Activated naive CD4-positive, alpha-beta T cell treated with Interleukin-2 at 50 U/mL for 16 hours (primary cell): ENCODE measurements around the gene CASK.

Experiments used
- DNase-seq: peaks from one replicate; pipeline ENCODE4 v3.0.0-alpha.2; 2020

CASK gene, protein sequence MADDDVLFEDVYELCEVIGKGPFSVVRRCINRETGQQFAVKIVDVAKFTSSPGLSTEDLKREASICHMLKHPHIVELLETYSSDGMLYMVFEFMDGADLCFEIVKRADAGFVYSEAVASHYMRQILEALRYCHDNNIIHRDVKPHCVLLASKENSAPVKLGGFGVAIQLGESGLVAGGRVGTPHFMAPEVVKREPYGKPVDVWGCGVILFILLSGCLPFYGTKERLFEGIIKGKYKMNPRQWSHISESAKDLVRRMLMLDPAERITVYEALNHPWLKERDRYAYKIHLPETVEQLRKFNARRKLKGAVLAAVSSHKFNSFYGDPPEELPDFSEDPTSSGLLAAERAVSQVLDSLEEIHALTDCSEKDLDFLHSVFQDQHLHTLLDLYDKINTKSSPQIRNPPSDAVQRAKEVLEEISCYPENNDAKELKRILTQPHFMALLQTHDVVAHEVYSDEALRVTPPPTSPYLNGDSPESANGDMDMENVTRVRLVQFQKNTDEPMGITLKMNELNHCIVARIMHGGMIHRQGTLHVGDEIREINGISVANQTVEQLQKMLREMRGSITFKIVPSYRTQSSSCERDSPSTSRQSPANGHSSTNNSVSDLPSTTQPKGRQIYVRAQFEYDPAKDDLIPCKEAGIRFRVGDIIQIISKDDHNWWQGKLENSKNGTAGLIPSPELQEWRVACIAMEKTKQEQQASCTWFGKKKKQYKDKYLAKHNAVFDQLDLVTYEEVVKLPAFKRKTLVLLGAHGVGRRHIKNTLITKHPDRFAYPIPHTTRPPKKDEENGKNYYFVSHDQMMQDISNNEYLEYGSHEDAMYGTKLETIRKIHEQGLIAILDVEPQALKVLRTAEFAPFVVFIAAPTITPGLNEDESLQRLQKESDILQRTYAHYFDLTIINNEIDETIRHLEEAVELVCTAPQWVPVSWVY

DNA sequence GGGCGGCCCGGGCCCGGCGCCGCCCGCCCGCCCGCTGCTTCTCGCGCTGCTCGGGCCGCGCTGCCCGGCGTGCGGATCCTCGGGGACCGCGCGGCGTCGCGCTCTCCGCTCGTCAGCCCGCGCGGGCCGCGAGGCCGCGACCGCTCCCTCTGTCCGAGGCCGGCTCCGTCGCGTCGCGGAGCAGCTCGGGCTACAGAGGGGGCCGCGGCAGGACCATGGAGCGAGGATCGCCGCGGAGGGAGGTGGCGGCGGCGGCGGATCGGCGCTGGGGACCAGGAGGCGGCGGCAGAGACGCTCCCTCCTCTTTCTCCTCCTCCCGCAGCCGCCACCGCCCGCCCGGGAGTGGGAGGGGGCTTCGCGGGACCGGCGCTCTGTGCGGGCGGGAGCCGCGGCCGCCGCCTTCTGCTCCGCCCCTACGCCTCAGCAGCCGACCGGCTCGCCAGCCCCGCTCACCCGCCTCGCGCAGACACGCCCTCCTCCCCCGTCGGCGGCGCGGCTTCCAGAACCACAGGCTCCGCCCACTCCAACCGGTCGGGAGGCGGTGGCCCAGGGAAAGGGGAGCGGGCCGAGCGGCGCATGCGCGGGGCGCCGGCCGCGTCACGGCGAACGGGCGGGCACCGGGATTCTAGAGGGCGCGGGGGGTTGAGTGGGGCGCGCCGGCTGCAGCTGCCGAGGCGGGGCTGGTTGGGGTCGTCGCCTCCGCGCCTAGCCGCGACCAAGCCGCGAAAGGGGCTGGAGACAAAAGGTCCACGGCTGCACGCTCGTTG is at the start of gene CASK:
CASK (minus strand) TSS at position 344 of the 767 bp plus-strand sequence. CDS start 566 bp downstream, outside the sequence.
- DNase-seq = peak; percentile 90

DNA sequence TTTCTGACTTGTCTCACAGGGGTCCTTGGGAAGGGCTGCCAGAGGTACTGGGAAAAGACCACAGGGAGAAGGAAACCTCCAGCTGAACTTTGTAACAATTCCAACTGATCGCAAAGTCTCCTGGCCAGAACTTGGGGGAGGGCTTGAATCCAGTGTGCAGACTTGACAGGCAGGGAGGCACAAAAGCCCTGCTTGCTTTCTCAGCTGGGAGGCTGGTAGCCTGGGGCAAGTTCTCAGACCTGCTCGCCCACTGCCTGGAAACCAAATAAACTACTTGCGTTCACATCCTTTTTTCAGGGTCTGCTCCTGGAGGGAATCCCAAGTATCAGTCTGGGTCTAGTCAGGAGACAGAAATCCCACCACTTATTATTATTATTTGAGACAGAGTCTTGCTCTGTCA is 48.0 kb upstream of the CASK start:
- DNase-seq = no peak

DNA sequence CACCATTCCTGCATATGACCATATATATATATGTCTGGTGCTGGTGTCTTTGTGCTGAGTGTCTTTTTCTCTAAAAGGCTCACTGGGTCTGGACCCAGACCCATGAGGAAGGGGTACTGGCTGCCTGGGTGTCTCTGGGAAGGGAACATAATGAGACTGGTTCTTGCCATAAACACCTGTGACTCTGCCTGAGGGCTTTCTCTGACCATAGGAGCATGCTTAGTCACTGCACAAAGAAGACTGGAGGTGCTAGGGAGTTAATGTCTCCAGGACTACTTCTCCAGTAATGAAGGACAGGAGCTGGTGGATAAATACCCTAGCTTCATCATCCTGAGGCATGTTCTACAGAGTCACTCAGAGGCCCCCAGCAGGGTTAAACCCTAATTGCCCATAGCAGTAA is 47.1 kb upstream of the CASK start:
- no peak for DNase-seq

DNA sequence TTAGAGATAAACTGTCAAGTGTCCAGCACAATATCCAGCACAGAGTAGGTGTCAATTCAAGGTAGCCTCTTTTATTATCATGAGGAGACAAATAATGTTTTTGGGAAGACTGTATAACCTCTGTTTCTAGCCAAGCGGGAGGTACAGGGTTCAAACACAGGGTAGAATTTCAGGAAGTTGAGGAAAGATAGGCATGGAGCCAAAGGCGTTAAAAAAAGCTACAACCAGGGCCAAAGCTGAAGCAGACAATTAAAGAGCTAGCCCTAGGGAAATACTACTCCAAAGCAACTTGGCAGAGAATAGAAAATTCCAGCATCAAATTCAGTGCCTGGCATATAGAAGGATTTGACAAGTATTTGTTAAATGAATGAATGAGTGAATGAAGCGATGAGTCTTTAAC is 40.0 kb upstream of the CASK start:
- DNase-seq = no peak

DNA sequence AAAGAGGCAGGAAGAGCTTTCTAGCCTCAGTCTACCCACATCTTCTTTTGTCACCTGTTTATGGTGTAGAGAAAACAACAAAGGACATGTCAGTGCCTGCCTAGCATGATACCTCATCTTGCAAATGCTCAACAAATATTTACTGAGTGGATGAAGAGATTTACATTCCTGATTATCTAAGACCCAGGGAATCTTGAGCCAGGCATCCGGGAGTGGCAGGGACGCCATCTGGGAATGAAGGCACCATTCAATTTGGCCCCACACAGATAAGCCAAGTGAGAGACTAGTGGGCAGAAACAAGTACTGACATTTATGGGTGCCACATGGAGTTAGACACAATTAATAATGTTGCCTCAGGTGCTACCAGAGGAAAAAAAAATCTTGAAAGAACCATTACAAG is 36.8 kb upstream of the CASK start:
- DNase-seq = no peak

DNA sequence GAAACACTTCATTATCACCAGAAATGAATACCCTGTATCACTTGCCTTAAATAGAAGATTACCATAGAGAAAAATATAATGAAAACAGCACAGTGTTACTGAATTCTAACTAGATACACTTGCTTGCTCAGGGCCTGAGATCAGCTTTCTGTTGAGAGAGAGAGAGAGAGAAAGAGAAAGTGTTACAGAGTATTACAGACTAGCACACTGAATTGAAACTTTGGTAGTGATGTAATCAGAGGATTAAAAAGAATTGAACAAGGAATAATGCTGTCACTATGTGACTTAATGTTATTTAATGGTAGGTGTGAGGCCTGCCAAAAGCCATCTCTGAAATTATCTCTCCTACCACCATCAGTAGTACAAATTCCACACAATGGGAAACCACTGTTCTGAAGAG is 35.5 kb upstream of the CASK start:
- DNase-seq = no peak

DNA sequence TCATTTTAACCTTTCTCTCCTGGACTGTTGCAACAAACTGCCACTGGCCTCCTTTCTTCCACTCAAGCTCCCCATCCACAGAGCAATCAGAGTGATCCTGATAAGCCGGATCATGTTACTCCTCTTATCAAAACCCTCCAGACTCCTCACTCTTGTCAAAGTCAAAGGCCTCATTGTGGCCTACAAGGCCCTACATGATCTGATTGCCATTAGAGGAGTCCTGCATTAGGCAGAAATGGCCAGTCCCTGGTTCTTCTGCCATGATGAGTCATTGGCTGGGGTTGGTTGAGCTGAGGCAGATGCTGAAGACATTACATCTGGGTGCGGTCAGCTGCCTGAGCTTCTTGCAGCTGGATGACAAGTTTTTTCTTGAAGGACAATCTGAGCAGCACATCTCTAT is 32.7 kb upstream of the CASK start:
- DNase-seq = no peak

DNA sequence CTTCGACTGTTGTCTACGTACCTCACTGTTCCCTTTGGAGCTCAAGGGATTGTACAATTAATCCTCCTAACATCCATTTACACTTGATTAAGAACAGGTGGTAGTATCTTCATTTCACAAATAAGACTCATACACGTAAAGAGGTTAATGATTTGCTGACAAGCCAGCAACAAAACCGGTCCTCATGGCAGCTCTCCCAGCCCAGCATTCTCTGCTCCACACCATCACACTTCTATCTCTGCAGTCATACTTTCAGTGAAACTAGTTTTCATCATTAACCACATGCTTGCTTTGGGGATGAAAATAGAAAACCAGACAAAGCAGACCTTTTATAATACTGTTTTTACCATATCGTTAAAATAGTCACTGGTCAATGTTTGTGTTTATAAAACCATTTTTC is 28.7 kb upstream of the CASK start:
- DNase-seq = no peak

DNA sequence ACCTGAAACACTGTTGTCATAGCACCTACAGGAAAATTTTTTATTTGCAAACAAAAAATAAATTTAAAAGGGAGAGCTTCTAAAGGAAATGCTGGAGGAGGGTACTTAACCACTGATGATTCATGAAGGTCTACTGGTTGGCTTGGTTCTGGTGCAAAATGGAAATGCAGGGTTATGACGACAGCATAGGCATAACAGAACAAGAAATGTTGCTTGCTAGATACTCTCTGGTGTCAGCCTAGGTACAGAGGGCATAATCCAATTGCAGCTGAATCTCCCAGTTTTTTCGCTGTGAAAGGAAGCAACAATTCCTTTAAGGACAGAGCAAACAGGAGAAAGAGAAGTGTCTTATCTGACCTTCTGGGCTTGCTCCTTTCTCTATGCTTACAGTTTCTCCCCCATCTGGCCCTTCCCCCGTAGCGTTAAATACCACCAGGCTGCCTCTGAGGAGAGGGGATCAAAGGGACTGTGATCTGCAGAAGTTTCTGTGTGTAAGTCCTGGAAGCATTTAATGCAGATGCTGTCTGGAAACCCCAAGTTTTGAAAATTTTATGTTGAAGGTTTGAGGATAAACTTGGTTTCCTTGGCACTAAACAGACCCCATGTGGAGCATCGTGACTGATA is 23.7 kb upstream of the CASK start:
- no peak for DNase-seq

DNA sequence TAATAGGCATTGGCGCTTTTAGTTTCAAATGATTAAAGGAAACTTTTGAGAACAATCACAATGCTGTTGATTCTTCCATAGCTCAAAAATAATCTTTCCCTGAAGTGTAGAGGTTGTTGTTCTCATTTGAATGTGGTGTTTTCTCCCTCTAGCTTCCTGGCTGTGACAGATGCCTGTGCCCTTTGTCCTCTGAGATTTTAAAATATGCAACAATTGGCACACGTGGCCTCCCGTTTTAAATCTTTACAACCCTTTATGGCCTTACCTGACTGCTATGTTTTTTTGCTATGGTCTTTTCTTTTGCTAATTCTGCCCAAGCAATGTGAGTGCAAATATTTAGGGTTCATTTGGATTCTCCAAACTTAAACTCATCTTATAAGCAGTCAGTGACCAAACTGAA is 22.9 kb upstream of the CASK start:
- DNase-seq = no peak

DNA sequence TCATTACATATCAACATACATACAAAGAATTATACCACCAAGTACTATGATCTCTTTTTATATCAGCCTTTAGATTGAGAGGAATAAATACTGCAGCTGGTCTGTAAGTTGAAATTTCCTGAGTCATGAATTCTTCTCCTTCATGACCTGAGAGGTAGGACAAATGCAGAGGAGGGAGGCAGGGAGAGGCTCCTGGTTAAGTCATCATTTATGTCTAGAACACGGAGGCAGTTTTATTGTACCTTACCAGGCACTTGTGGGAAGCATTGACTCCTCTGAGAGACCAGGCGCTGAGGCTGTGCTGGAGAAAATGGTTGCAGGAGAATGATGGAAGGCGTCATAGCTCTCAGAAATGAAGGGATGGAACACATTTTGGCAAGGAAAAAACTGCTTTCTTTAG is 12.5 kb upstream of the CASK start:
- DNase-seq = no peak

DNA sequence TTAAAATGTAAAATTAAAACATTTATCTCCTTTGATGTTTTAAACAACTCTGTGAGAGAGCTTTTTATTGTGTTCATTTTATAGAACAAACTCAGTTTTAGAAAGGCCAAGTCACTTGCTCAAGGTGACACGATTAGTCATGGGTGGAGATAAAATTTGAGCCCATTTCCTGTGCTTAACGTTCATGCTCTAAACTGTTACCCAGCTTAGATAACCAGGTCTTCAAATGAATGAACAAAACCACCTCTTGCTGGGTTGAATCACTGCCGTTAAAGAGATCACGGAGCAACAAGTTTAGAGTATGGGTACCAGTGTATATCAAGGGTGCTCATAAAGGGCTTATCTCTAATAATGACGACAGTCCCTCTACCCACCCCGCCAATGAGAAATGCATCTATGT is 10.2 kb upstream of the CASK start:
- DNase-seq = no peak

DNA sequence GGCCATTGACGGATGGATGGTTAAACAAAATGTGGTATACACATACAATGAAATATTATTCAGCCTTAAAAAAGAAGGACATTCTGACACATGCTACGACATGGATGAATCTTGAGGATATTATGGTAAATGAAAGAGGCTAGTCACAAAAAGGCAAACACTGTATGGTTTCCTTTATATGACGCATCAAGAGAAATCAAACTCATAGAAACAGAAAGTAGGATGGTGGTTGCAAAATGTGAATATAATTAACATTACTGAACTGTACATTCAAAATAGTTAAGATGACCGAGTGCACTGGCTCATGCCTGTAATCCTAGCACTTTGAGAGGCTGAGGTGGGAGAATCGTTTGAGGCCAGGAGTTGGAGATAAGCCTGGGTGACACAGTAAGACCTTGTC is 9.5 kb upstream of the CASK start:
- peak; percentile 8 for DNase-seq

DNA sequence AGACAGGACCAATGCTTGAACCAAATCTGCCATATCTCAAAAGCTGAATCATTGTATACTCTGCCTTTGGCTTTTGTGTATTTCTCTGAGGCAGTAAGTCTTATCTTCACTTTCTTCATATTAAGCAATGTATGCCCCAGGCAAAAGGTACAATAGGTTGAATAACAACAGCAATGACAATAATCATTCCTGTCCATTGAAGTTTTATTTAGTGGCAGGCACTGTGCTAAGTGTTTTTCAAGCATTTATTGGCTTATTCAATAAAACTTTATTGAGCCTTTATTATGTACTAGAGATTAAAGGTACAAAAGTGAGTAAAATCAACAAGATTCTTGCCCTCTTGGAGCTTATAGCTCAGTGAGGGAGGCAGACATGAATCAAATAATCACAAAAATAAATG is 8.2 kb upstream of the CASK start:
- DNase-seq = no peak

DNA sequence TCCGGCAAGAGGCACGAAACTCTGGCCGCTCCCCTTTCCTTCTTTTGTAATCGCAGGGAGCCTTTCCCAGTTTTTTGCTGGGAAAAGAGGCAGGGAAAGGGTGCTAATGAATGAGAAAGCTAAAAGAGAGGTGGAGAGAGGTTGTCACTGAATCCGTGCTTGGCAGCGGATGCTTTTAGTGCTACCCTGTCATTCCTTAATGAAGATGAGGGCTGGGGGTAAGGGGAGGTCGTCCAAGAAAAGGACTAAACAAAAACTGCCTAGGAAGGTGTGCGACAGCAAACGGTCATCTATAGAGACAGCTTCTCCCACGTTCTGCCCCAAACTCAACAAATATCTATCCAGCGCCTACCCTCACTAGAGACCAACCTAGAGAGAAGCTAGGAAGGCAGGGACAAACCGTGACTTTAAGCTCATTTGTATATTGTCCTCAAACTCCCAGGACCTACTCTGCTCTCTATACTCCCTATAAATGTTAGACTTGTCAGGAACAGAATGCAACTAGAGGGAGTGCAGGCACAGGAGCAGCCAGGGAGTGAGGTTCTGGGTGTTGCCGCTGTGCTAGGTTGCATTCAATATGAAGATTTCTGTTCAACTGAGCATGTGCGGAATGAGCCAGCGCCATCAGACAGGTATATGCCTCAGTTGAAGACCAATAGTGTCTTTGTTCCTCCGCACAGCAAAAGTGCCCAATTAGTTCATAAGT is 777 bp upstream of the CASK start:
- DNase-seq = peak; percentile 32

DNA sequence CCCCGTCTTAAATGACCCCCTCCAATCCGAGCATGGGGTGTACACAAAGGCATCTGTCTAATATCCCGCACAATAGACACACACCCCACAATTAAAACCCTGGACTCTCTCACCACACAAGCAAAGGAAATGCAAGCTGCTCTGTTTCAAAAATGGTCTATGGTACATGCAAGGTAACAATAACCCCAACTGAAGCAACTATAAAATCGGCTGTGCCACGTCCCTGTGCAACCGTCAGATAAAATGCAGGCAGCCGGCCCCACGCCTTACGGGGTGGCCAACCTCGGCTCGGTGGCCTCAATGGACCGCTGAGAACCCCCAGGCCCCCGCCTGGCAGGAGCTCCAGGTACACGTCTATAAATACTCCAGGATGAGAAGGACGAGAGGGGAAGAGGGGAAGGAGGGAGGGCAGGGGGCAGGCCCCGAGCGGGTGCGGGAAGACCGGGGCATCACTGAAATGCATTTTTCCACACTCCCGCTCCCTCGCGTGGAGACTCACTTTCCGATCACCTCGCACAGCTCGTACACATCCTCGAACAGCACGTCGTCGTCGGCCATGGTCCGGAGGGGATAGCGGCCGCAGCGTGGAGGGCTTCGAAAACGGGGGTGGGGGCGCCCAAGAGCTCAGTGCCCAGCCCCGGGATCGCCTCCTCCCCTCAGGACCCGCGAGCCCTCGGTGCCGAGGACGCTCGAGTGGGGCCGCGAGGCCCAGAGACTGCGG is 763 bp downstream of the CASK start:
- peak; percentile 28 for DNase-seq

DNA sequence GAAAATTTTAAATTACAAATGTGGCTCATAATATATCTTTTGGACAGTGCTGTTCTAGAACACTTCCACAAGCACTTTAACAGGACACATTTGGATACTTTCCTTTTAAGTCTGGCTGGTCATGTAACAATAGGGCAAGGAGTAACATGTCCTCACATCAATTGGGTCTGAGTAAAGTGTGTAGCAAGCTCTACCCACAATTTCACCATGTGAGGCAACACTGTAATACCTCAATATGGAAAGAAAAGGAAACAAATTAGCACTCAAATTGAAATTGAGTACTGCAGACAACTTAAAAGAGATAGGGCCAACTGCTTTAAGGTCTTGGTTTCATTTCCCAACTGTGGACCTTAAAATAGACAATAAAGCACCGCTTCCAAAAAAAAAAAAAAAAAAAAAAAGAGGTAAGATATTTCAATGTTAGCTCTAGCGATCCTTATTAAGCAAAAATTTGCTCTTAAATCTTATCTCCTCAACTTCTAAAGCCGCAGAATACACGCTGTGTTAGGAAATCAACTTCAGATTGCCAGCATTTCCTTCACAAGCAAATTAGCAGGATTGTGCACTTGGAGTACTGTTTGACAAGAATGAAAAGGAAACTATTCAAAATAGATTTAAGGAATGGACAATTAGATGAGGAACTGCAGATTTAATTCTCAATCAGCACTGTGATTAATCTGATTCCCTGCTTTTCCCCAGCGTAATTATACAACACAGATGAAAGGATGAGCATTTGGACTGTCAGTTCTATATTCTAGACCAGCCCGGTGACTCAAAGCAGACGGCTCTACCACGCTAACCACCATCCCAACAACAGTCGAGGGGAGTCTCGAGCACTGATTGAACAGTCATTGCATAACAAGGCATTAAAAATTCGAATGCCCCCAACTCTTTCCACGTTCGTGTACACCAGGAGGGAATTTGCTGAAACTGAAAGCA is 1.6 kb downstream of the CASK start:
- peak; percentile 51 for DNase-seq

DNA sequence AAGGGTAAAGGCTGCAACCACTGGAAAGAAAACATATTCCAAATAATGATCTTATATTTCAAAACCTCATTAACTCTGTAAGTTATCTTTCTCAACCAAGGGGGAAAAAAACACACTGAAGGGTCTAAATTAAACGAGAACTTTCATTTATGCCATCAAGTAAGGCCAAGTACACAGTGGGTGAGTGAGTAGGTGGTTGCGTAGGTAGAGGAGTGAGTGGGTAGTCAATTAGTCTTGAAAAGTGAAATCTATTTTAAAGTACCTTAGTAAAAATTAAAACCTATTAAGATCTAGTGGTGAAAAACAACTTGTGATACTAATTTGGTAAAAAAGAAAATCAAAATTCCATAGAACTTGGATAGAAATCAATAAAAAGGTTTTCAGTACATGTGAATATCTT is 3.5 kb downstream of the CASK start:
- DNase-seq = no peak

DNA sequence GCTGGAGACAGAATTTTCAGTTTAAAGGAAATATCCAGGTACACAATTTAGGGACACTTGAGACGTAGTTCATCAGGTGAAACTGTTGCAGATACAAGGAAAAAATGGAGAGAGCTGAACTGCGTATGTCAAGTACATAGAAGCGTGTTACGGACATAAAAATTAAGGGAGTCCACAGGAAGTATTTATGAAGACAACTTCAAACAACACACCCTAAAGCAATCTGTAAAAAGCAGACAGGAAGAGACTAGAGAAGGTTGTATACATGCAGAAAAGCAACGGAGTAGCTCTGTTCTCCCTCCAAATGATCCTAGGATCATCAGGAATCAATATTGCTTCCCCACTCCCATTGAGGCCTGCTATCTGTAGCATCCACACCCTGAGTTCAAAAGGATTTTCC is 5.8 kb downstream of the CASK start:
- DNase-seq = no peak

DNA sequence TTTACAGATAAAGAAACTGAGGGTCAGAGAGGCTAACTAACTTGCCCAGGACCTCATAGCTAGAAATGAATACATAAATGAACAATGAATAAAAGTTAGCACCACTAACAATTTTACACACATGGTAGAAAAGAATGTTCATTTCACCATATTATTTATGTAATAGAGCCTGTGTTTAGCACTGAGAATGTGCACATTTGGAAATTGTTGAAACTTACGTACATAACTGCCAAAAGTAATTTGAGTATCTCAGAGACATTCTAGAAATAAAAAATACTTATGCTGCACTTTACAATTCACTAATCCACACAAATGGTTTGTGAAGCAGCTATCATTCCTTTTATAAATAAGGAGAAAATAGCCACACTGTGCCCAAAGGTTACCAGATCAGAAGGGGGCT is 9.9 kb downstream of the CASK start:
- DNase-seq = no peak
